HG02885 (cell line): ENCODE data around the gene QKI.
"Not testable (repeated sequence)": the region's sequence is repeated elsewhere in the genome, so short reads cannot be mapped to it uniquely, and the experiment has no call there.

Experiments used
- ATAC-seq: cut with Tn5 transposase; IDR thresholded peaks from one replicate; pipeline ENCODE4 v1.9.1; 2021; ENCODE audit warnings: mild to moderate bottlenecking; ENCODE audit not compliant: unreplicated experiment, poor library complexity

Gene QKI

GRCh38 chr6:163412801-163413344, 1.6 kb upstream of the QKI start:
- ATAC-seq = no peak

DNA sequence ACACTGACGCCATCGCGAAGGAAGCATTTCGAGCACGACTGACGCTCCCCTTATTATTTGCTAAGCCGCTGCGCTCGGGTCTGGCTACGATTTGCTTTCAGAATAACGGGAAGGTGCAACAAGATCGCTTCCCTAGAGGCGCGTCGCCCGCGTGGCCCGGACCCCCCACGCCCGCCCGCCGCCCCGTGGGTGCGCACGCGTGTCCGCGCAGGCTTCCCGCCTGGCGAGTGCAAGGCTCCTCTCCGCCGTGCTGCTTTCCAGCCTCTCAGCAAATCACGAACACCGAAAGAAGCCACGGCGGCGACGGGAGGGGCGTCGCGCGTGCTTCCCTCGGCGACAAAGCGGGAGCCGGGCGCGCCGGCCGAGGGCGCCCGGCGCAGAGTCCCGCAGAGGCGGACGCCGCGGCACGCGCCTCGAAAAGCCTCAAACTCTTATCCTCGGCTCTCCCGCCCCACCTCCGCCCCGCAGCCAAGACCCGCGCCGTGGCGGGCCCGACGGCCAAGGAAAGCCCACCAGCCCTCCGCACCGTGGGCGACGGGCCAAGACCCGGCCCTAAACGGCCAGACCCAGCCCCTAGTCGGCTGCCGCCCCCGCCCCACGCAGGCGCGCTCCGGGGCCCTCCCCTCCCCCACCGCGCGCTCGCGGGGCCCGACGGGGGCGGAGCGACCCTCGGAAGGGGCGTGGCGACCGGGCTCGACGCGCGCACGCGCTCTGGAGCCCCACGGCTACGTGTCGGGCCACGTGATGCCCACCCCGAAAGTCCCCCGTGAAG, 987 bp upstream of the QKI start:
- ATAC-seq = peak; percentile 58

DNA sequence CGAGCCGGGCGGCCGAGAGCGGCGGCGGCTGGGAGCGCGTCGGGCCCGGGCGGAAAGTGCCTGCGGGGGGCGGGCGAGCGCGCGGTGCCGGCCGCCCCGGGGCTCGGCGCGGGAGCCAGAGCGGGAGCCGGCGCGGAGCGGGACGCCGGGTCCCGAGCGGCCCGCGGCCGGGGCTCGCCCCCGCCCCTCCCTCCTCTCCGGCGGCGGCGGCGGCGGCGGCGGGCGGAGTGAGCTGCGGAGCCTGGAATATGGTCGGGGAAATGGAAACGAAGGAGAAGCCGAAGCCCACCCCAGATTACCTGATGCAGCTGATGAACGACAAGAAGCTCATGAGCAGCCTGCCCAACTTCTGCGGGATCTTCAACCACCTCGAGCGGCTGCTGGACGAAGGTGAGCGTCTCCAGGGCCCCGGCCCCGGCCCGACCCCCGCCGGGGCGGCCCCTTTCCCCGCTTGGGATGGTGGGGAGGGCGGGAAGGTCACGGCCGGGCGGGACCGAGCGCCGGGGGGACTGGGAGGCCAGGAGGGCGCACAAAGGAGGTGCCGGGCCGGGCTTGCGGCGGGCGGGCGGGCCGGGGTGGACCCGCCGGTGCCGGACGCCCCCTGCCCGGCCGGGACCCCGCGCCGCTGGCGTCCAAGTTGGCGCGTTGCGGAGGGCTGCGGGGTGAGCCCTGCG, 565 bp downstream of the QKI start:
- ATAC-seq = no peak

- no peak for ATAC-seq
Measured at GRCh38 chr6:163415620-163416556, 1.4 kb downstream of the QKI start.

- ATAC-seq = no peak
Measured at GRCh38 chr6:163416557-163417253, 2.2 kb downstream of the QKI start.

DNA sequence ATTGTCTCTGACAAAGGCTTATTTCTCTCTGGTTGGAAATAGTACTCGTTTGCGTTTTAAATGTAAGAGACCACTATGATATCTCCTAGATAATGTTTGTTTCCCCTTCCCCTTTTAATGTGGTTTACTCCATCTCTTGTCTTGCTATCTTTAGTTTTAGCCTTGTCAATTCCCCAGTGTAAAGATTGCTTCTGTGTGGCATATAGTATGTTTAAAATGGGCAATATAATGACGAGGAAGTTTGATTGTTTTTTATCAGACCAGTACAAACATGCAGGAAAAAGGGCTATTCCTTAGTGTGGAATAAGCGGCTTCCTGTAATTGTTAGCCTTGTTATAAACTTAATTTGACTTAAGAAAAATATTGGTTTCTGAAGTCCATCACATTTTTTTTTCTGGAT, 3.1 kb downstream of the QKI start:
- no peak for ATAC-seq

GRCh38 chr6:163418311-163419029, 4.0 kb downstream of the QKI start:
- no peak for ATAC-seq

GRCh38 chr6:163419413-163420288, 5.1 kb downstream of the QKI start:
- ATAC-seq = no peak

GRCh38 chr6:163420289-163420614, 5.7 kb downstream of the QKI start:
- ATAC-seq = no peak

GRCh38 chr6:163422550-163422949, 8.0 kb downstream of the QKI start:
- no peak for ATAC-seq

GRCh38 chr6:163423696-163424095, 9.2 kb downstream of the QKI start:
- no peak for ATAC-seq

GRCh38 chr6:163427498-163428254, 13.2 kb downstream of the QKI start:
- no peak for ATAC-seq

DNA sequence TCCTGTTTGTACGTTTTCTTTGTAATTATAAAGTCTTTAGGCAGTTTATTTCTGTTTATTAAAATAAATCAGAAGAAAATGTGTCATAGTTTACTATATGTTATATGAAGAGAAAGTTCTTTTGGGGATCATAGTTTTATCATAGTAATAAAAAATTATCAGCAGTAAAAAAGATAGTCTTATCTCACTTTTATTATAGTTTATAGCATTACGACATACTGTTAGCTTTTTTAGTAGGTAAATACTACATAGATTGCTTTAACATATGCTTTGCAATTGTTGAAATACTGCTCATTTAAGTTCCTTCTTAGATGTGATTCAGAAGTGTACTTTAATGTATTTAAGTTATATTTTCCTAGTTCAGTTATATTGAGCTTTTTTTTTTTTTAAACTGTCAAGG, 13.9 kb downstream of the QKI start:
- no peak for ATAC-seq

DNA sequence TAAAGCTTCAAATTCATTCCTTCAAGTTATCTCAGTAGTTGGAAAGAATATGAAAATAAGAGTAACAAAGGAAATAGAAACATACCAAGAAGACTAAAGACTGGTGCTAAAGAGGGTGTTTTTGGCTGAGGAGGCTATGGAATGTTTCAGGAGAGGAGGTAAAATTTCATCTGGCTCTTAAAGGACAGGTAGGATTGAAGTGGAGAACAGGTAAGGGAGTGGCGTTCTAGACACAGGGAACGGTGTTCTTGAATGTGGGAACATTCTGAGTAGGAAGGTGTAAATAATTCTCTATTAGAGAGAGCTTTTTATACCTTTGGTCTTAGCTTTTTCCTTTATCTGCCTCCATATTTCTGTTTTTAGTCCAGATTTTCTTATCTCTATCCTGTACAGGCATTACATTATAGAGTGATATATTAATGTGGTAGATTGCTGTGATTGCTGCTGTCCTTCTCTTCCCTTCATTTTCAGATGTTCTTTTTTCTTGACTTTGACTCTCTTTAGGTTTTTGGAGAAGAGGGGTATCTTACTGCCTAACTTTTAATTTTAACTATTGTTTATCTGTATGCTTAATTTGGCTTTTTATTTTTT, 15.4 kb downstream of the QKI start:
- no peak for ATAC-seq

- no peak for ATAC-seq
Measured at GRCh38 chr6:163432300-163432699, 17.8 kb downstream of the QKI start.

DNA sequence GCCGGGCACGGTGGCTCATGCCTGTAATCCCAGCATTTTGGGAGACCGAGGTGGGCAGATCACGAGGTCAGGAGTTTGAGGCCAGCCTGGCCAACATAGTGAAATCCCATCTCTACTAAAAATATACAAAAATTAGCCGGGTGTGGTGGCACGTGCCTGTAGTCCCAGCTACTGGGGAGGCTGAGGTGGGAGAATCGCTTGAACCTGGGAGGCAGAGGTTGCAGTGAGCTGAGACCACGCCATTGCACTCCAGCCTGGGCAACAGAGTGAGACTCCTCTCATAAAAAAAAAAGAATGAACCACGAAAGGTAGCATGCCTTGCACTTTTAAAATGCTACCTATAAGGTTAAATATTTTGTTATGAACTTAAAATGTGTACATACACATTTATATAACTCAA, 19.0 kb downstream of the QKI start:
- not testable (repeated sequence) for ATAC-seq

- no peak for ATAC-seq
Measured at GRCh38 chr6:163435023-163435422, 20.5 kb downstream of the QKI start.

DNA sequence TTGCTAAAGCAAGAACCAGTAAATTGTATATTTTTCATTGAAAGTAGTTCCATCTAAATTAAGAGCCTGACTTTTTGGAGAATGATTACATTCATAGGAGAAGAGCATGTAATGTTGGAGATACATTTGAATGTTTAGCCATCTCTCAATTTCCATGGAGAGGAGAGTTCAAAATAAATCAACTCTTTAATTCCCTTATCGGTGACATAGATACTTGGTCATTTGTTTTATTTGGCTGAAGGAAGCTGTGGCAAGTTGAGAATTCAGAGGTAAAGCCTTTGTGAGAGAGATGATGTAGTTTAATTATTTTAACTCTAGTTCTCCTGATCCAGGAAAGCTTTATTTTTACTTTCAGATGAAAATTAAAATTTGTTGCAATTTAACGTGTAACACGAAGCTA, 22.3 kb downstream of the QKI start:
- no peak for ATAC-seq
